Testis (tissue), 3 donors: Measurements from ENCODE around the gene FOXN1. TPM values are rescaled to one million over a fixed set of nuclear protein-coding genes. Genes with fewer than 3 reads are reported as not detected.

ENCODE experiments used
- DNase-seq: peaks from one replicate; pipeline ENCODE4 v3.0.0-alpha.2; 2019
- H3K27ac ChIP-seq, 2 donors: fragments of 200-600 bp; sonication (generic); one replicate each; pipeline ENCODE4 v1.5.1; 2019
- H3K27me3 ChIP-seq: fragments of 200-600 bp; sonication (generic); one replicate; pipeline ENCODE4 v1.5.1; 2019
- H3K36me3 ChIP-seq: fragments of 200-600 bp; sonication (generic); one replicate; pipeline ENCODE4 v1.5.1; 2017; ENCODE audit warnings: low read depth; ENCODE audit errors: missing control alignments
- H3K4me1 ChIP-seq: fragments of 200-600 bp; sonication (generic); one replicate; pipeline ENCODE4 v1.5.1; 2019
- H3K4me3 ChIP-seq, 2 donors: fragments of 200-600 bp; sonication (generic); one replicate each; pipeline ENCODE4 v1.5.1; 2017 to 2019
- H3K9me3 ChIP-seq: fragments of 200-600 bp; sonication (generic); one replicate; pipeline ENCODE4 v1.5.1; 2017
- POLR2A ChIP-seq: fragments of 450-650 bp; IDR thresholded peaks from one replicate; pipeline ENCODE4 v1.6.1; 2017; ENCODE audit warnings: antibody characterized with exemption, mild to moderate bottlenecking, moderate library complexity
- WGBS, 2 donors: methylation state at CpG; one replicate each; pipeline ENCODE4 v1.1.5; 2018; 5-methylcytosine and 5-hydroxymethylcytosine counted together
- intact Hi-C: fragments of 100-400 bp; cut with DNase I; formaldehyde crosslinking; loops from one replicate; pipeline ENCODE4 v1.15.1; 2023; ENCODE audit warnings: low total_unique reads
- polyA plus RNA-seq: library from polyadenylated mRNA; stranded (reverse); fragments of 350-450 nt; fragmentation: Illumina TruSeq; extraction: RNeasy Lipid Tissue Mini Kit (QIAGEN cat#74804); gene quantifications from one replicate; pipeline ENCODE4 v1.2.3, GENCODE V29; 2014; ENCODE audit warnings: low read depth, low replicate concordance; ENCODE audit not compliant: insufficient read depth
- total RNA-seq, 2 donors: library from RNA; depleted of rRNA; stranded (reverse); fragments of >200 nt; gene quantifications; one replicate each; pipeline ENCODE4 v1.2.3, GENCODE V29; 2016
- TF ChIP-seq, protein P1 (sequence below), 3 experiments: fragments of 450-650 bp in 2 of 3; fragments of 200-600 bp in 1 of 3; sonication (generic) in 1 of 3; IDR thresholded peaks; one replicate each; pipeline ENCODE4 v1.5.1; 2016 to 2019; ENCODE audit warnings: antibody characterized with exemption in 3 of 3, mild to moderate bottlenecking in 2 of 3, moderate library complexity in 1 of 3

FOXN1 gene
- total and polyA plus RNA-seq, 3 donors from 2014 or later, result 0.24 to 0.69 (median 0.50) TPM

GRCh38 chr17:28549236-28550132, 43.3 kb downstream of the FOXN1 start:
- TF ChIP-seq, protein P1, sequence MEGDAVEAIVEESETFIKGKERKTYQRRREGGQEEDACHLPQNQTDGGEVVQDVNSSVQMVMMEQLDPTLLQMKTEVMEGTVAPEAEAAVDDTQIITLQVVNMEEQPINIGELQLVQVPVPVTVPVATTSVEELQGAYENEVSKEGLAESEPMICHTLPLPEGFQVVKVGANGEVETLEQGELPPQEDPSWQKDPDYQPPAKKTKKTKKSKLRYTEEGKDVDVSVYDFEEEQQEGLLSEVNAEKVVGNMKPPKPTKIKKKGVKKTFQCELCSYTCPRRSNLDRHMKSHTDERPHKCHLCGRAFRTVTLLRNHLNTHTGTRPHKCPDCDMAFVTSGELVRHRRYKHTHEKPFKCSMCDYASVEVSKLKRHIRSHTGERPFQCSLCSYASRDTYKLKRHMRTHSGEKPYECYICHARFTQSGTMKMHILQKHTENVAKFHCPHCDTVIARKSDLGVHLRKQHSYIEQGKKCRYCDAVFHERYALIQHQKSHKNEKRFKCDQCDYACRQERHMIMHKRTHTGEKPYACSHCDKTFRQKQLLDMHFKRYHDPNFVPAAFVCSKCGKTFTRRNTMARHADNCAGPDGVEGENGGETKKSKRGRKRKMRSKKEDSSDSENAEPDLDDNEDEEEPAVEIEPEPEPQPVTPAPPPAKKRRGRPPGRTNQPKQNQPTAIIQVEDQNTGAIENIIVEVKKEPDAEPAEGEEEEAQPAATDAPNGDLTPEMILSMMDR (IDR thresholded peaks at IDR 0.05), result no peak
- no peak for TF ChIP-seq POLR2A
- Histone ChIP-seq H3K27me3 (no peaks in the 10 kb centered on the region), H3K36me3 (no peaks in the 10 kb centered on the region), H3K4me3 (no peak overlapping the region), H3K9me3 (no peaks in the 10 kb centered on the region), H3K27ac (no peak overlapping the region), H3K4me1 (peaks cover 17% of the 10 kb centered on the region)
- no peak for DNase-seq
- intact Hi-C loops, result no loop called here
- WGBS, 2 donors, result 72 to 88% methylated on average over 3 of the region's 3 CpGs

DNA sequence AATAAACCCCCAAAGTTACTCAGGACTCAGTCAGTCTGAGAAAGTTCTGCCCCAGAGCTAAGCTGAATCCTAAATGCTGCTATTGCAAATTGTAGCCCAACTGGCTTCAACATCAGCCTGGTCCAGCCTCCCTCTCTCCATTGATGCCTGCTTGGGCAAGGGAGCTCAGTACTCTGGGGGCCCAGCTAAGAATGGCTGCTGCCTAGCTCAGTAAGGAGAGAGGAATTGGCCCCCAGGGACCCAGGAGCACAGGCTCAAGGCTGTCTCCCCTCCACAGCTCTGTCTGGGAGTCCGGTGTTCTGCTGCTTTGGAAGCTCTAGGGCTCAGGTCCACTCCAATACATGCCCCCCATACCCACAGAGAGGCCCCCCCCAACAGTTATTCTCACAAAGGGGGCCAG, 44.7 kb downstream of the FOXN1 start:
- TF ChIP-seq, protein P1 (IDR thresholded peaks at IDR 0.05), result no peak
- TF ChIP-seq POLR2A, result no peak

GRCh38 chr17:28551421-28552175, 45.5 kb downstream of the FOXN1 start:
- no peaks in the 10 kb centered on the region for H3K36me3 ChIP-seq
- H3K27me3 ChIP-seq, result no peaks in the 10 kb centered on the region
- DNase-seq, result peak; percentile 37
- 7 to 9% methylated on average over 8 to 10 of the region's 10 CpGs for WGBS, 2 donors
- intact Hi-C loops, result no loop called here
- peak overlapping the region; percentile 53 to 65 for H3K27ac ChIP-seq
- peaks cover 17% of the 10 kb centered on the region for H3K4me1 ChIP-seq
- H3K4me3 ChIP-seq, result peak overlapping the region; percentile 86 to 92
- TF ChIP-seq, protein P1 (IDR thresholded peaks at IDR 0.05), result no peak
- no peak for TF ChIP-seq POLR2A
- H3K9me3 ChIP-seq, result no peaks in the 10 kb centered on the region

More for the DNA sequence above, 44.7 kb downstream of the FOXN1 start:
- DNase-seq, result no peak
- no peaks in the 10 kb centered on the region for H3K9me3 ChIP-seq
- no peak overlapping the region for H3K27ac ChIP-seq
- H3K4me3 ChIP-seq, result no peak overlapping the region
- no peaks in the 10 kb centered on the region for H3K36me3 ChIP-seq
- no peaks in the 10 kb centered on the region for H3K27me3 ChIP-seq
- WGBS, 2 donors, result 83% methylated on average over 1 of the region's 1 CpG; no CpG with 5 or more reads in 1 of the 2 donors
- intact Hi-C loops, result no loop called here
- H3K4me1 ChIP-seq, result peaks cover 17% of the 10 kb centered on the region

- intact Hi-C loops, result no loop called here
- Histone ChIP-seq H3K4me1 (peaks cover 17% of the 10 kb centered on the region), H3K4me3 (peak within 1 kb of the TSS; percentile 86 to 92), H3K36me3 (no peaks in the 10 kb centered on the region), H3K27ac (peak within 1 kb of the TSS; percentile 53 to 65), H3K27me3 (no peaks in the 10 kb centered on the region), H3K9me3 (no peaks in the 10 kb centered on the region)
- TF ChIP-seq, protein P1 (IDR thresholded peaks at IDR 0.05), result no peak
- no peak for TF ChIP-seq POLR2A
- peak; percentile 89 for DNase-seq
- WGBS, 2 donors, result 1 to 3% methylated on average over 16 to 64 of the region's 67 CpGs
Measured at GRCh38 chr17:28552176-28552999, 46.2 kb downstream of the FOXN1 start, which contains the start of gene UNC119. UNC119 (minus strand) TSS chr17:28552624; CDS start chr17:28552557, 67 bp downstream.
